Endothelial cell (in vitro differentiated cells): ENCODE data around the gene USP15. TPM values are rescaled to one million over a fixed set of nuclear protein-coding genes. Genes with fewer than 3 reads are reported as not detected.

Source experiments
- DNase-seq: peaks from one replicate; pipeline ENCODE4 v3.0.0; 2021; ENCODE audit warnings: low spot score
- H3K27ac Mint-ChIP-seq: one replicate; pipeline ENCODE4 v1.8.0; 2021; ENCODE audit warnings: mixed read lengths, inconsistent platforms; ENCODE audit not compliant: unreplicated experiment
- H3K27me3 Mint-ChIP-seq: one replicate; pipeline ENCODE4 v1.8.0; 2021; ENCODE audit warnings: mild to moderate bottlenecking, moderate library complexity, mixed read lengths, inconsistent platforms; ENCODE audit not compliant: unreplicated experiment
- H3K36me3 Mint-ChIP-seq: one replicate; pipeline ENCODE4 v1.8.0; 2021; ENCODE audit warnings: mild to moderate bottlenecking, low read depth, mixed read lengths, inconsistent platforms; ENCODE audit not compliant: unreplicated experiment
- H3K4me1 Mint-ChIP-seq: one replicate; pipeline ENCODE4 v1.8.0; 2021; ENCODE audit warnings: mild to moderate bottlenecking, mixed read lengths, inconsistent platforms; ENCODE audit not compliant: unreplicated experiment
- H3K4me3 Mint-ChIP-seq: one replicate; pipeline ENCODE4 v1.8.0; 2021; ENCODE audit warnings: mild to moderate bottlenecking, mixed read lengths, inconsistent platforms; ENCODE audit not compliant: unreplicated experiment
- H3K9me3 Mint-ChIP-seq: one replicate; pipeline ENCODE4 v1.8.0; 2021; ENCODE audit warnings: mixed read lengths, inconsistent platforms; ENCODE audit not compliant: unreplicated experiment
- total RNA-seq: library from RNA; stranded (reverse); fragmentation: NEBNext Ultra II Directional; extraction: Animal tissue kit (Norgen Biotek cat#: 25700); gene quantifications from one replicate; pipeline ENCODE4 v1.2.1, GENCODE V29; 2021; ENCODE audit not compliant: unreplicated experiment
- TF ChIP-seq, protein P1 (sequence below): fragments of 200-600 bp; sonication (generic); IDR thresholded peaks from one replicate; pipeline ENCODE4 v1.5.0; 2021; ENCODE audit warnings: antibody characterized with exemption; ENCODE audit not compliant: unreplicated experiment

The USP15 gene
- total RNA-seq, 1 donor from 2014 or later = 98.2 TPM

DNA sequence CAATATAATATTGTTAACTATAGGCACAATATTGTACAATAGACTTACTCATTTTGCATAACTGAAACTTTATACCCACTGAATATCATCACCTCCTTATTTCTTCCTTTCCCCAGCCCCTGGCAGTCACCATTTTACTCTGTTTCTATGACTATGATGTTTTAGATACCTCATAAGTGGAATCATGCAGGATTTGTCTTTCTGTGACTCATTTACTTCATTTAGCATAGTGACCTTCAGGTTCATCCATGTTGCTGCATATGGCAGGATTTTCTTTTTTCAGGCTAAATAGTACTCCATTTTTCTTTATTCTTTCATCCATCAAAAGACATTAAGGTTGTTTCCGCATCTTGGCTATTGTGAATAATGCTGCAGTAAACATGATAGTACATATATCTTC is 18.9 kb downstream of the USP15 start:
- TF ChIP-seq, protein P1, sequence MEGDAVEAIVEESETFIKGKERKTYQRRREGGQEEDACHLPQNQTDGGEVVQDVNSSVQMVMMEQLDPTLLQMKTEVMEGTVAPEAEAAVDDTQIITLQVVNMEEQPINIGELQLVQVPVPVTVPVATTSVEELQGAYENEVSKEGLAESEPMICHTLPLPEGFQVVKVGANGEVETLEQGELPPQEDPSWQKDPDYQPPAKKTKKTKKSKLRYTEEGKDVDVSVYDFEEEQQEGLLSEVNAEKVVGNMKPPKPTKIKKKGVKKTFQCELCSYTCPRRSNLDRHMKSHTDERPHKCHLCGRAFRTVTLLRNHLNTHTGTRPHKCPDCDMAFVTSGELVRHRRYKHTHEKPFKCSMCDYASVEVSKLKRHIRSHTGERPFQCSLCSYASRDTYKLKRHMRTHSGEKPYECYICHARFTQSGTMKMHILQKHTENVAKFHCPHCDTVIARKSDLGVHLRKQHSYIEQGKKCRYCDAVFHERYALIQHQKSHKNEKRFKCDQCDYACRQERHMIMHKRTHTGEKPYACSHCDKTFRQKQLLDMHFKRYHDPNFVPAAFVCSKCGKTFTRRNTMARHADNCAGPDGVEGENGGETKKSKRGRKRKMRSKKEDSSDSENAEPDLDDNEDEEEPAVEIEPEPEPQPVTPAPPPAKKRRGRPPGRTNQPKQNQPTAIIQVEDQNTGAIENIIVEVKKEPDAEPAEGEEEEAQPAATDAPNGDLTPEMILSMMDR = no peak
- Mint-ChIP-seq H3K4me3 (no peak overlapping the region), H3K27me3 (no peaks in the 10 kb centered on the region), H3K27ac (no peak overlapping the region), H3K9me3 (no peaks in the 10 kb centered on the region), H3K4me1 (peaks cover 10% of the 10 kb centered on the region), H3K36me3 (no peaks in the 10 kb centered on the region)
- DNase-seq = no peak

DNA sequence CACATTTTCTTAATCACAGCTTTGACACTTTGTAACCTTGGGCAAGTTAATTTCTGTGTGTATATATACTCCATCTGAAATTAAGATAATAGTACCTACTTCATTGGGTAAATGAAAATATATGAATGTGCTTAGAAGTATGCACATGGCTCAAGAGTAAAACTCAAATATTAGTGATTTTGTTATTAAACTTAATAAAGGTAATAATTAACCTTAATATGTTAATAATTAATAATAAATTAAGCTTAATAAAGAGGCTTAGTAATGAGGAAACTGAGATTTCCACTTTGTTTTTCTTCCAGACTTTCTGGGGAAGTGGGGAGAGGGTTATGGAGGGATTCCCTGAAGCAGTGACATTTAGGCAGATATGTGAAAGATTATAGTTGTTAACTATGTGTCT is 19.8 kb downstream of the USP15 start:
- Mint-ChIP-seq H3K36me3 (no peaks in the 10 kb centered on the region), H3K27me3 (no peaks in the 10 kb centered on the region), H3K4me3 (no peak overlapping the region), H3K27ac (no peak overlapping the region), H3K4me1 (peaks cover 7% of the 10 kb centered on the region), H3K9me3 (no peaks in the 10 kb centered on the region)
- DNase-seq = no peak
- TF ChIP-seq, protein P1 = no peak

DNA sequence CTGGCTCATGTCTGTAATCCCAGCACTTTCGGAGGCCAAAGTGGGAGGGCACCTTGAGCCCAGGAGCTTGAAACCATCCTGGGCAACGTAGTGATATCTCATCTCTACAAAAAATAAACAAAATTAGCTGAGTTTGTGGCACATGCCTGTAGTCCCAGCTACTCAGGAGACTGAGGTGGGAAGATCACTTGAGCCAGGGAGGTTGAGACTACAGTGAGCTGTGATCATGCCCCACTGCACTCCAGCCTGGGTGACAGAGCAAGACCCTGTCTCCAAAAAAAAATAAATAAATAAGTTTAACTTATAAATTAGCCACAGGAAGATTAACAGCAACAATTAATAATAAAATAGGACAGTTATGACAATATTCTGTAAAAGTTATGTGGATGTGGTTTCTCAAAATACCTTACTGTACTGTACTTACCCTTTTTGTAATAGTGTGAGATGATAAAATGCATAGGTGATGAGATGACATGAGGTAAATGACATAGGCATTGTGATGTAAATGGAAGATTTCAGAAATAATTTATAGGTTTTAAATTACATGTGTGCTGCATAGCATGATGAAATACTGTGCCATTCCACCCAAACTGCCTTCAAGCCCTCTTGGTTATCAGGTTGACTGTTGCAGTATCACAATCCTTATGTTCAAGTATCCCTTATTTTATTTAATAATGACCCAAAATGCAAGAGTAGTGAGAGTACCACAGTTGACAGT is 22.0 kb downstream of the USP15 start:
- Mint-ChIP-seq H3K4me1 (peaks cover 2% of the 10 kb centered on the region), H3K27me3 (no peaks in the 10 kb centered on the region), H3K27ac (no peak overlapping the region), H3K36me3 (peaks cover 5% of the 10 kb centered on the region), H3K9me3 (no peaks in the 10 kb centered on the region), H3K4me3 (no peak overlapping the region)
- TF ChIP-seq, protein P1 = no peak
- DNase-seq = no peak

DNA sequence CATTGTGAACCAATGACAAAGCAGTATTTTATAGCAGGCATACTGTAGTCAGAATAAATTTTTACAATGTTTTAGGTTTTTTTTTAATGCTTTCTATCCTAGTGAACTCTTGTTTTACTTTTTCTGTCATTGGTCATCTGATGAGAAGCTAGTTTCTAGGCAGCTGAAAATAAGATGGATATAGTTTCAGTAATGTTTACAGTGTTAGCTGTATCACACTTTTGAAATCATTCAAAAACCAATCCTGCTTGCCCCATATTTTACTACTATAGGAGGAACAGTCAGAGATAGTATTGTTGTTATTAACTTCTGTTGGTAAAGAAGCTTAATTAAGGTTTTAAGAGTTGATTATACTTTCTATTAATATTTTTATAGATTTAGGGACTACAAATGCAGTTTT is 24.5 kb downstream of the USP15 start:
- Mint-ChIP-seq H3K27ac (no peak overlapping the region), H3K36me3 (peaks cover 5% of the 10 kb centered on the region), H3K27me3 (no peaks in the 10 kb centered on the region), H3K4me3 (no peak overlapping the region), H3K9me3 (no peaks in the 10 kb centered on the region), H3K4me1 (peaks cover 21% of the 10 kb centered on the region)
- no peak for DNase-seq
- TF ChIP-seq, protein P1 = no peak

DNA sequence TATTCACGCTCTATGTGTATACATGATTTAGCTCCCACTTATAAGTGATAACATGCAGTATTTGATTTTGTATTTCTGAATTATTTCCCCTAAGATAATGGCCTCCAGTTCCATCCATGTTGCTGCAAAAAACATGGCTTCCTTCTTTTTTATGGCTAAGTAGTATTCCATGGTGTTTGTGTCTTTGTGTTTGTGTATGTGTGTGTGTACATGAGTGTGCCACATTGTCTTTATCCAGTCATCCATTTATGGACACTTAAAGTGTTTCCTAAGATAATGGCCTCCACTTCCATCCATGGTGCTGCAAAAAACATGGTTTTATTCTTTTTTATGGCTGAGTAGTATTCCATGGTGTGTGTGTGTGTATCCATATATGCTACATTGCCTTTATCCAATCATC is 25.1 kb downstream of the USP15 start:
- H3K27ac Mint-ChIP-seq = no peak overlapping the region
- H3K4me1 Mint-ChIP-seq = peaks cover 26% of the 10 kb centered on the region
- no peak overlapping the region for H3K4me3 Mint-ChIP-seq
- no peaks in the 10 kb centered on the region for H3K27me3 Mint-ChIP-seq
- no peak for DNase-seq
- peaks cover 5% of the 10 kb centered on the region for H3K36me3 Mint-ChIP-seq
- H3K9me3 Mint-ChIP-seq = no peaks in the 10 kb centered on the region
- TF ChIP-seq, protein P1 = no peak
